HCT116 (cell line): Measurements from ENCODE around the gene RCAN2. TPM values are rescaled to one million over a fixed set of nuclear protein-coding genes. Genes with fewer than 3 reads are reported as not detected.

Experiments used
- ATAC-seq: fragments of 200-7000 bp; cut with Tn5 transposase; 2 replicates; pipeline ENCODE4 v1.9.1; 2020; ENCODE audit warnings: mild to moderate bottlenecking, moderate library complexity
- BruUV-seq: library from RNA; stranded (reverse); fragments of 400-500 nt; replicated peaks from 2 replicates; lab custom pipeline; 2021; lab: Mats Ljungman, UMichigan
- CTCF ChIA-PET: fragments of 300-600 bp; sonication (Branson Sonifier 250); formaldehyde crosslinking; loops from one replicate; lab custom pipeline; 2021; ENCODE audit warnings: antibody characterized with exemption; lab: Charles Lee
- POLR2A ChIA-PET: fragments of 300-600, 350-600 bp; sonication (Branson Sonifier 250); formaldehyde crosslinking; loops from one replicate; lab custom pipeline; 2021; ENCODE audit warnings: antibody characterized with exemption; lab: Charles Lee
- RAD21 ChIA-PET, 2 experiments: fragments of 300-600 bp; sonication (Branson Sonifier 250); formaldehyde crosslinking; loops; one replicate each; lab custom pipeline; 2023; ENCODE audit warnings: low total read pairs in 2 of 2; ENCODE audit not compliant: uncharacterized antibody in 2 of 2, unreplicated experiment in 2 of 2, low non-redundant PET in 1 of 2; lab: Charles Lee
- DNase-seq: peaks from one replicate; pipeline ENCODE4 v3.0.0-alpha.2; 2010; ENCODE audit warnings: low read depth, low spot score
- H2AFZ ChIP-seq: fragments of 200-600 bp; shearing (Covaris generic), sonication (generic); 2 replicates; pipeline ENCODE4 v1.6.1; 2017; ENCODE audit warnings: low read depth, mixed run types, mixed read lengths, antibody characterized with exemption, low read length; ENCODE audit not compliant: poor library complexity, severe bottlenecking
- H3K27ac ChIP-seq: 2 replicates; pipeline ENCODE4 v1.5.1; 2012; ENCODE audit warnings: low read depth, low read length
- H3K27me3 ChIP-seq: fragments of 200-600 bp; sonication (generic); 2 replicates; pipeline ENCODE4 v1.6.1; 2016; ENCODE audit warnings: mixed run types, low read length, mixed read lengths; ENCODE audit not compliant: insufficient read depth
- H3K36me3 ChIP-seq, 2 experiments: fragments of 200-500 bp in 1 of 2; fragments of 200-600 bp in 1 of 2; sonication (Bioruptor generic) in 1 of 2; sonication (generic) in 1 of 2; 2 replicates each; pipeline versions ENCODE4 v1.5.1 to v1.6.1; 2014 to 2016; ENCODE audit warnings: low read length in 2 of 2, inconsistent platforms in 1 of 2, mixed read lengths in 1 of 2, mixed run types in 1 of 2; ENCODE audit not compliant: insufficient read depth in 2 of 2, control insufficient read depth in 1 of 2
- H3K4me1 ChIP-seq, 2 experiments: fragments of 200-600 bp in 1 of 2; sonication (generic) in 1 of 2; 2 replicates each; pipeline versions ENCODE4 v1.5.1 to v1.6.1; 2012 to 2017; ENCODE audit warnings: low read length in 2 of 2, inconsistent platforms in 1 of 2, mild to moderate bottlenecking in 1 of 2, mixed read lengths in 1 of 2, mixed run types in 1 of 2, moderate library complexity in 1 of 2; ENCODE audit not compliant: insufficient read depth in 2 of 2, control insufficient read depth in 1 of 2
- H3K4me2 ChIP-seq: fragments of 200-600 bp; sonication (generic); 2 replicates; pipeline ENCODE4 v1.6.1; 2017; ENCODE audit warnings: mixed run types, low read length, mixed read lengths
- H3K4me3 ChIP-seq, 2 experiments: fragments of 200-600 bp in 1 of 2; sonication (generic) in 1 of 2; replicated peaks in 1 of 2; 2 replicates each; pipeline ENCODE4 v1.5.1; 2011 to 2016; ENCODE audit warnings: low read length in 2 of 2, control low read depth in 1 of 2, low read depth in 1 of 2, mild to moderate bottlenecking in 1 of 2, mixed read lengths in 1 of 2, mixed run types in 1 of 2
- H3K79me2 ChIP-seq: fragments of 200-600 bp; sonication (generic); 2 replicates; pipeline ENCODE4 v1.6.1; 2017; ENCODE audit warnings: mild to moderate bottlenecking, mixed run types, low read length, moderate library complexity, mixed read lengths; ENCODE audit not compliant: insufficient read depth
- H3K9ac ChIP-seq: fragments of 200-600 bp; sonication (generic); 2 replicates; pipeline ENCODE4 v1.6.1; 2016; ENCODE audit warnings: low read length, mixed read lengths
- H3K9me2 ChIP-seq: fragments of 200-600 bp; sonication (generic), shearing (Covaris generic); 2 replicates; pipeline ENCODE4 v1.6.1; 2017; ENCODE audit warnings: mixed run types, mild to moderate bottlenecking, moderate library complexity; ENCODE audit not compliant: insufficient read depth
- H3K9me3 ChIP-seq, 2 experiments: fragments of 200-500 bp in 1 of 2; fragments of 200-600 bp in 1 of 2; sonication (Bioruptor generic) in 1 of 2; sonication (generic) in 1 of 2; 2 replicates each; pipeline ENCODE4 v1.6.1; 2014 to 2017; ENCODE audit warnings: low read length in 2 of 2, mixed read lengths in 2 of 2, inconsistent platforms in 1 of 2, low read depth in 1 of 2, mild to moderate bottlenecking in 1 of 2, mixed run types in 1 of 2, moderate library complexity in 1 of 2; ENCODE audit not compliant: control insufficient read depth in 1 of 2, insufficient read depth in 1 of 2
- H4K20me1 ChIP-seq: fragments of 200-600 bp; sonication (generic), shearing (Covaris generic); 2 replicates; pipeline ENCODE4 v1.6.1; 2017; ENCODE audit warnings: mixed run types, mild to moderate bottlenecking, moderate library complexity; ENCODE audit not compliant: insufficient read depth
- ATF3 ChIP-seq: IDR thresholded peaks from 2 replicates; pipeline ENCODE4 v1.6.1; 2012
- CBX3 ChIP-seq: IDR thresholded peaks from 2 replicates; pipeline ENCODE4 v1.6.1; 2012; ENCODE audit warnings: low read depth
- CEBPB ChIP-seq: IDR thresholded peaks from 2 replicates; pipeline ENCODE4 v1.6.1; 2012; ENCODE audit warnings: low read depth
- CTCF ChIP-seq, 3 experiments: fragments of 200-600 bp in 1 of 3; sonication (generic) in 1 of 3; IDR thresholded peaks in 2 of 3; conservative IDR thresholded peaks in 1 of 3; 2 replicates each; pipeline ENCODE4 v1.5.1; 2012 to 2017; ENCODE audit warnings: low read depth in 2 of 3, low read length in 2 of 3, antibody characterized with exemption in 1 of 3, borderline replicate concordance in 1 of 3, control low read depth in 1 of 3, mild to moderate bottlenecking in 1 of 3, mixed read lengths in 1 of 3, mixed run types in 1 of 3, moderate library complexity in 1 of 3; ENCODE audit not compliant: insufficient read depth in 1 of 3
- ELF1 ChIP-seq: IDR thresholded peaks from 2 replicates; pipeline ENCODE4 v1.6.1; 2012; ENCODE audit warnings: low read depth, borderline replicate concordance
- EZH2 ChIP-seq: fragments of 200-600 bp; sonication (generic); IDR thresholded peaks from 2 replicates; pipeline ENCODE4 v1.6.1; 2017; ENCODE audit warnings: antibody characterized with exemption, mixed run types
- EZH2phosphoT487 ChIP-seq: fragments of 200-600 bp; IDR thresholded peaks from 2 replicates; pipeline ENCODE4 v1.6.1; 2018; ENCODE audit warnings: antibody characterized with exemption, borderline replicate concordance
- FOSL1 ChIP-seq: IDR thresholded peaks from 2 replicates; pipeline ENCODE4 v1.6.1; 2012; ENCODE audit warnings: low read depth
- JUND ChIP-seq: IDR thresholded peaks from 2 replicates; pipeline ENCODE4 v1.6.1; 2012
- POLR2A ChIP-seq: IDR thresholded peaks from 2 replicates; pipeline ENCODE4 v1.7.0; 2011; ENCODE audit warnings: borderline replicate concordance; ENCODE audit not compliant: insufficient read depth, insufficient read length; ENCODE audit errors: extremely low read depth
- POLR2AphosphoS5 ChIP-seq: IDR thresholded peaks from 2 replicates; pipeline ENCODE4 v1.6.1; 2011; ENCODE audit warnings: mild to moderate bottlenecking, low read depth, low read length, moderate library complexity
- RAD21 ChIP-seq: IDR thresholded peaks from 2 replicates; pipeline ENCODE4 v1.6.1; 2012; ENCODE audit warnings: low read depth, mild to moderate bottlenecking
- SP1 ChIP-seq: IDR thresholded peaks from 2 replicates; pipeline ENCODE4 v1.6.1; 2012; ENCODE audit warnings: low read depth
- SRF ChIP-seq: IDR thresholded peaks from 2 replicates; pipeline ENCODE4 v1.6.1; 2012; ENCODE audit warnings: low read depth
- TCF7L2 ChIP-seq: IDR thresholded peaks from 2 replicates; pipeline ENCODE4 v1.7.0; 2011; ENCODE audit warnings: borderline replicate concordance, inconsistent platforms; ENCODE audit not compliant: insufficient read depth, insufficient read length; ENCODE audit errors: extremely low read depth
- YY1 ChIP-seq: IDR thresholded peaks from 2 replicates; pipeline ENCODE4 v1.6.1; 2011; ENCODE audit warnings: low read length, low read depth, moderate library complexity, mild to moderate bottlenecking; ENCODE audit not compliant: insufficient replicate concordance; ENCODE audit errors: extremely low read depth
- ZBTB33 ChIP-seq: IDR thresholded peaks from 2 replicates; pipeline ENCODE4 v1.6.1; 2011; ENCODE audit warnings: mild to moderate bottlenecking, low read length, moderate library complexity; ENCODE audit not compliant: insufficient replicate concordance; ENCODE audit errors: extremely low read depth
- ZNF274 ChIP-seq: fragments of 200-500 bp; sonication (Bioruptor generic); IDR thresholded peaks from 2 replicates; pipeline ENCODE4 v1.6.1; 2014; ENCODE audit warnings: mild to moderate bottlenecking, low read depth, low read length, inconsistent platforms
- intact Hi-C: fragments of 100-400 bp; cut with micrococcal nuclease; formaldehyde crosslinking; loops from 2 replicates; pipeline ENCODE4 v1.10.0; 2022
- total RNA-seq: library from RNA; stranded (reverse); gene quantifications from one replicate; pipeline ENCODE4 v1.2.1, GENCODE V29; 2021; ENCODE audit not compliant: unreplicated experiment
- TF ChIP-seq, protein P1 (sequence below): IDR thresholded peaks from 2 replicates; pipeline ENCODE4 v1.6.1; 2012; ENCODE audit warnings: low read depth

Gene RCAN2
- total RNA-seq, 1 experiment from 2014 or later: 0.57 TPM

DNA sequence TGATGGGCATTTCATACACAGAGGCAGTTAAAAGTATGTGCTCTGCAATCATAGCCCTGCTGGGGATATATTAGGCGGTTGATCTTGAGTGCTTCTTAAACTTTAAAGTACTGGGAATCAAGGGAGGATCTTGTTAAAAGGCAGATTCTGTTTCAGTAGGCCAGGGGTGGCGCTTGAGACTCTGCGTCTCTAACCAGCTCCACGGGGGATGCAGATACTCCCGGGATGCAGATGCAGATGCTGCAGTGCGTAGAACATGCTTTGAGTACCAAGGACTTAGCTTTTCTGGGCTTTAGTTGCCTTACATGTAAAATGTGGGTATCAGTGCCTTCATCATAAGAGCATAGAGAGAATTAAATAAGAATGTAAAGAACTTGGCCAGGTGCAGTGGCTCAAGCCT lies 276.0 kb downstream of the RCAN2 start:
- ATAC-seq: no peak

More for the DNA sequence above, 276.0 kb downstream of the RCAN2 start:
- no peak for DNase-seq
- Histone ChIP-seq H4K20me1 (no peaks in the 10 kb centered on the region), H3K4me3 (no peak overlapping the region), H3K9ac (no peak overlapping the region), H3K4me2 (no peak overlapping the region), H3K27ac (no peak overlapping the region), H3K9me3 (no peaks in the 10 kb centered on the region), H3K79me2 (no peaks in the 10 kb centered on the region), H3K4me1 (no peaks in the 10 kb centered on the region), H3K36me3 (no peaks in the 10 kb centered on the region), H3K9me2 (no peaks in the 10 kb centered on the region), H2AFZ (no peak overlapping the region), H3K27me3 (no peaks in the 10 kb centered on the region)
- RAD21 ChIA-PET: no interaction called here
- BruUV-seq: no TSS peak
- intact Hi-C loops: no loop called here
- POLR2A ChIA-PET: no interaction called here
- TF ChIP-seq ELF1 (no peak), CBX3 (no peak), SP1 (no peak), ZBTB33 (no peak), POLR2A (no peak), CEBPB (no peak), ZNF274 (no peak), TCF7L2 (no peak), FOSL1 (no peak), EZH2phosphoT487 (no peak), EZH2 (no peak), SRF (no peak), RAD21 (no peak), ATF3 (no peak), YY1 (no peak), CTCF (IDR thresholded peaks at IDR 0.05 in 2 of 3, conservative IDR thresholded peaks at IDR 0.05 in 1 of 3; ENCODE audit: borderline replicate concordance in 1 of 3, insufficient read depth in 1 of 3, low read depth in 2 of 3, low read length in 2 of 3) (no peak), POLR2AphosphoS5 (no peak), JUND (no peak)
- TF ChIP-seq, protein P1, sequence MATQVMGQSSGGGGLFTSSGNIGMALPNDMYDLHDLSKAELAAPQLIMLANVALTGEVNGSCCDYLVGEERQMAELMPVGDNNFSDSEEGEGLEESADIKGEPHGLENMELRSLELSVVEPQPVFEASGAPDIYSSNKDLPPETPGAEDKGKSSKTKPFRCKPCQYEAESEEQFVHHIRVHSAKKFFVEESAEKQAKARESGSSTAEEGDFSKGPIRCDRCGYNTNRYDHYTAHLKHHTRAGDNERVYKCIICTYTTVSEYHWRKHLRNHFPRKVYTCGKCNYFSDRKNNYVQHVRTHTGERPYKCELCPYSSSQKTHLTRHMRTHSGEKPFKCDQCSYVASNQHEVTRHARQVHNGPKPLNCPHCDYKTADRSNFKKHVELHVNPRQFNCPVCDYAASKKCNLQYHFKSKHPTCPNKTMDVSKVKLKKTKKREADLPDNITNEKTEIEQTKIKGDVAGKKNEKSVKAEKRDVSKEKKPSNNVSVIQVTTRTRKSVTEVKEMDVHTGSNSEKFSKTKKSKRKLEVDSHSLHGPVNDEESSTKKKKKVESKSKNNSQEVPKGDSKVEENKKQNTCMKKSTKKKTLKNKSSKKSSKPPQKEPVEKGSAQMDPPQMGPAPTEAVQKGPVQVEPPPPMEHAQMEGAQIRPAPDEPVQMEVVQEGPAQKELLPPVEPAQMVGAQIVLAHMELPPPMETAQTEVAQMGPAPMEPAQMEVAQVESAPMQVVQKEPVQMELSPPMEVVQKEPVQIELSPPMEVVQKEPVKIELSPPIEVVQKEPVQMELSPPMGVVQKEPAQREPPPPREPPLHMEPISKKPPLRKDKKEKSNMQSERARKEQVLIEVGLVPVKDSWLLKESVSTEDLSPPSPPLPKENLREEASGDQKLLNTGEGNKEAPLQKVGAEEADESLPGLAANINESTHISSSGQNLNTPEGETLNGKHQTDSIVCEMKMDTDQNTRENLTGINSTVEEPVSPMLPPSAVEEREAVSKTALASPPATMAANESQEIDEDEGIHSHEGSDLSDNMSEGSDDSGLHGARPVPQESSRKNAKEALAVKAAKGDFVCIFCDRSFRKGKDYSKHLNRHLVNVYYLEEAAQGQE: no peak
- CTCF ChIA-PET: interaction anchor here (1.1 kb wide), 2 partner anchors 95 to 125 kb away, joined by 3 to 5 read pairs; no protein-coding TSS in a partner anchor
